Left lung (tissue), 10 donors: ENCODE results near the gene ZNF416. TPM values are rescaled to one million over a fixed set of nuclear protein-coding genes. Genes with fewer than 3 reads are reported as not detected.

Experiments
- ATAC-seq: fragments of 200-7000 bp; cut with Tn5 transposase; one replicate; pipeline ENCODE4 v1.9.1; 2020; ENCODE audit warnings: moderate library complexity
- DNase-seq, 4 donors: peaks; one replicate each; pipeline ENCODE4 v3.0.0-alpha.2; 2013 to 2020
- H3K27ac ChIP-seq, 2 donors: fragments of 200-600 bp; sonication (generic) in 1 of 2; one replicate each; pipeline versions ENCODE4 v1.5.0 to v1.8.0; 2020 to 2021
- H3K27me3 ChIP-seq, 2 donors: fragments of 200-600 bp; sonication (generic) in 1 of 2; one replicate each; pipeline versions ENCODE4 v1.5.0 to v1.8.0; 2020 to 2021
- H3K36me3 ChIP-seq, 2 donors: fragments of 200-600 bp; sonication (generic) in 1 of 2; one replicate each; pipeline versions ENCODE4 v1.5.0 to v1.8.0; 2020 to 2021
- H3K4me1 ChIP-seq, 2 donors: fragments of 200-600 bp; one replicate each; pipeline ENCODE4 v1.8.0; 2021
- H3K4me3 ChIP-seq, 2 donors: fragments of 200-600 bp; sonication (generic) in 1 of 2; one replicate each; pipeline versions ENCODE4 v1.5.0 to v1.8.0; 2020 to 2021; ENCODE audit warnings: mild to moderate bottlenecking in 1 of 2
- H3K9me3 ChIP-seq, 2 donors: fragments of 200-600 bp; sonication (generic) in 1 of 2; one replicate each; pipeline versions ENCODE4 v1.5.0 to v1.8.0; 2020 to 2021
- intact Hi-C, 2 donors: fragments of 100-400 bp; cut with DNase I; formaldehyde crosslinking; loops; one replicate each; pipeline versions ENCODE4 v1.11.2 to v1.14.2; 2022
- polyA plus RNA-seq, 6 donors: library from polyadenylated mRNA; unstranded; fragments of 120-200 nt; gene quantifications; one replicate each; pipeline ENCODE4 v1.2.1, GENCODE V29; 2013; ENCODE audit not compliant: insufficient read length in 6 of 6
- total RNA-seq, 2 donors: library from RNA; stranded (reverse); fragmentation: NEBNext Ultra II Directional; extraction: Animal tissue kit (Norgen Biotek cat#: 25700); gene quantifications; one replicate each; pipeline ENCODE4 v1.2.1, GENCODE V29; 2021
- TF ChIP-seq, protein P1 (sequence below), 2 donors: fragments of 200-600 bp; sonication (generic) in 1 of 2; IDR thresholded peaks; one replicate each; pipeline versions ENCODE4 v1.5.0 to v1.8.0; 2021; ENCODE audit warnings: antibody characterized with exemption in 2 of 2
- donor health status: DM: no; HTN: yes; CAD: no.
- donor health status: DM: no; HTN: no; CAD: no.

ZNF416 gene
- total and polyA plus RNA-seq, 8 donors: 4.5 to 9.4 (median 7.4) TPM

- Histone ChIP-seq H3K36me3 (peaks cover 13 to 51% of the 10 kb centered on the region in 2 donors), H3K27ac (no peak overlapping the region)
- intact Hi-C loops: no loop called here
Observed at GRCh38 chr19:57570707-57571106, 8.0 kb downstream of the ZNF416 start.

GRCh38 chr19:57566396-57567265 lies 12.1 kb downstream of the ZNF416 start:
- Histone ChIP-seq H3K27ac (no peak overlapping the region), H3K4me1 (no peaks in the 10 kb centered on the region), H3K27me3 (no peaks in the 10 kb centered on the region), H3K4me3 (no peak overlapping the region), H3K36me3 (peaks cover 0 to 10% of the 10 kb centered on the region in 2 donors), H3K9me3 (peaks cover 5 to 100% of the 10 kb centered on the region in 2 donors)
- intact Hi-C loops: no loop called here
- ATAC-seq (no peak), DNase-seq (no peak)
- TF ChIP-seq, protein P1, sequence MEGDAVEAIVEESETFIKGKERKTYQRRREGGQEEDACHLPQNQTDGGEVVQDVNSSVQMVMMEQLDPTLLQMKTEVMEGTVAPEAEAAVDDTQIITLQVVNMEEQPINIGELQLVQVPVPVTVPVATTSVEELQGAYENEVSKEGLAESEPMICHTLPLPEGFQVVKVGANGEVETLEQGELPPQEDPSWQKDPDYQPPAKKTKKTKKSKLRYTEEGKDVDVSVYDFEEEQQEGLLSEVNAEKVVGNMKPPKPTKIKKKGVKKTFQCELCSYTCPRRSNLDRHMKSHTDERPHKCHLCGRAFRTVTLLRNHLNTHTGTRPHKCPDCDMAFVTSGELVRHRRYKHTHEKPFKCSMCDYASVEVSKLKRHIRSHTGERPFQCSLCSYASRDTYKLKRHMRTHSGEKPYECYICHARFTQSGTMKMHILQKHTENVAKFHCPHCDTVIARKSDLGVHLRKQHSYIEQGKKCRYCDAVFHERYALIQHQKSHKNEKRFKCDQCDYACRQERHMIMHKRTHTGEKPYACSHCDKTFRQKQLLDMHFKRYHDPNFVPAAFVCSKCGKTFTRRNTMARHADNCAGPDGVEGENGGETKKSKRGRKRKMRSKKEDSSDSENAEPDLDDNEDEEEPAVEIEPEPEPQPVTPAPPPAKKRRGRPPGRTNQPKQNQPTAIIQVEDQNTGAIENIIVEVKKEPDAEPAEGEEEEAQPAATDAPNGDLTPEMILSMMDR (IDR thresholded peaks at IDR 0.05): no peak

More at GRCh38 chr19:57570707-57571106, 8.0 kb downstream of the ZNF416 start:
- TF ChIP-seq, protein P1 (IDR thresholded peaks at IDR 0.05): no peak
- no peaks in the 10 kb centered on the region for H3K27me3 ChIP-seq
- ATAC-seq (no peak), DNase-seq (no peak)
- H3K4me3 ChIP-seq: no peak overlapping the region
- no peaks in the 10 kb centered on the region for H3K4me1 ChIP-seq
- H3K9me3 ChIP-seq: peaks cover 10 to 100% of the 10 kb centered on the region in 2 donors

- Histone ChIP-seq H3K36me3 (no peaks in the 10 kb centered on the region), H3K9me3 (peaks cover 3 to 82% of the 10 kb centered on the region in 2 donors), H3K4me3 (no peak overlapping the region), H3K27me3 (no peaks in the 10 kb centered on the region), H3K4me1 (peaks cover 5 to 9% of the 10 kb centered on the region in 2 donors), H3K27ac (no peak overlapping the region)
- DNase-seq: no peak
- no peak for ATAC-seq
- intact Hi-C loops: no loop called here
- TF ChIP-seq, protein P1 (IDR thresholded peaks at IDR 0.05): no peak
Observed at GRCh38 chr19:57563547-57563946, 15.2 kb downstream of the ZNF416 start.

- DNase-seq: peak in 1 of 4 donors; percentile 17
- H3K36me3 ChIP-seq: peaks cover 0 to 14% of the 10 kb centered on the region in 2 donors
- peak; percentile 9 for ATAC-seq
- H3K4me3 ChIP-seq: peak overlapping the region; percentile 93
- H3K27ac ChIP-seq: peak overlapping the region; percentile 45 to 60
- intact Hi-C loops: no loop called here
- peaks cover 7 to 12% of the 10 kb centered on the region in 2 donors for H3K4me1 ChIP-seq
- H3K9me3 ChIP-seq: peaks cover 0 to 64% of the 10 kb centered on the region in 2 donors
- TF ChIP-seq, protein P1 (IDR thresholded peaks at IDR 0.05): no peak
- H3K27me3 ChIP-seq: no peaks in the 10 kb centered on the region
Observed at GRCh38 chr19:57560049-57560491, 18.6 kb downstream of the ZNF416 start.

DNA sequence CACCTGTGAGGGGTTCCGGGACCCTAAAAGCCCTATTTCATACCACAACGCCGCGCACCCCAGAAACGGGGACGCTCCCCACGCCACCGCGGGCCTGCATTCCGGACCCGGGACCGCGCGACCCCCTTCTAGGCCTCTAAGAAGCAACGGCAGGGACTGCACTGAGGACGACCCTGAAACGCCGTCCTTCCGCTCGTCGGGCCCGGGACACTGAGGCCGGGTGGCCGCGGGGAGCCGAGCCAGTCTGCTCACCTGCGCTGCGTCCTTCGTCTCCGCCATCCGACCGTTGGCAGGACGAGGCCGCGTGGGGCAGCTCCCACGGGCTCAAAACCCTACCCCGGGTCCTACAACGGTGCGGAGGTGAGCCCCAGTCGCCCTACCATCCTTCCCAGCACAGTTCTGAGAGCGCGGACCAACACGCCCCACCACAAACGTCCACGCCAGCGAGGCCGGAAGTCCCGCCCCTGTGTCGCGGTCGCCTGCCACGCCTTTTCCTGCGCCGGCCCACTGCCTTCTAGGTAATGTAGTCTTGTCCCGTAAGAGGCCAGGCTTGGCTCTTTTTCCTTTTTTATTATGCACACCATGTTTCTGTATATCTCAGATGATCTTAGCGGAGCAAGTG lies 19.2 kb downstream of the ZNF416 start, which contains the start of gene ZNF550:
Gene ZNF550 (minus strand): TSS at position 460 of the 622 bp plus-strand sequence. CDS start 181 bp downstream, at position 279.
- H3K4me1 ChIP-seq: peaks cover 7 to 12% of the 10 kb centered on the region in 2 donors
- intact Hi-C loops: no loop called here
- H3K9me3 ChIP-seq: peaks cover 0 to 64% of the 10 kb centered on the region in 2 donors
- ATAC-seq (peak; percentile 100), DNase-seq (peak; percentile 89 to 95 (median 93))
- H3K4me3 ChIP-seq: peak within 1 kb of the TSS; percentile 93
- no peaks in the 10 kb centered on the region for H3K27me3 ChIP-seq
- peaks cover 0 to 19% of the 10 kb centered on the region in 2 donors for H3K36me3 ChIP-seq
- TF ChIP-seq, protein P1 (IDR thresholded peaks at IDR 0.05): no peak
- peak within 1 kb of the TSS; percentile 45 to 60 for H3K27ac ChIP-seq
